ENCODE data around the gene TBX2.
A peak's percentile ranks its signal among the peaks of the same experiment; 100 is the strongest.

The TBX2 gene

GRCh38 chr17:61411261-61412142 is 11.9 kb downstream of the TBX2 start:
- Histone ChIP-seq H3K36me3 (no peaks in the 10 kb centered on the region), H3K27me3 (peaks cover 100% of the 10 kb centered on the region), H3K4me1 (ENCODE audit: control insufficient read depth in 1 of 2, insufficient read depth in 1 of 2, low read depth in 1 of 2, low read length in 1 of 2) (peaks cover 43 to 49% of the 10 kb centered on the region in 2 experiments), H3K9me3 (no peaks in the 10 kb centered on the region), H3K27ac (no peak overlapping the region), H3K4me3 (ENCODE audit: low read depth in 1 of 2, low read length in 1 of 2) (peak overlapping the region; percentile 57 to 69)
- TF ChIP-seq CTCF (IDR thresholded peaks at IDR 0.05): no peak

DNA sequence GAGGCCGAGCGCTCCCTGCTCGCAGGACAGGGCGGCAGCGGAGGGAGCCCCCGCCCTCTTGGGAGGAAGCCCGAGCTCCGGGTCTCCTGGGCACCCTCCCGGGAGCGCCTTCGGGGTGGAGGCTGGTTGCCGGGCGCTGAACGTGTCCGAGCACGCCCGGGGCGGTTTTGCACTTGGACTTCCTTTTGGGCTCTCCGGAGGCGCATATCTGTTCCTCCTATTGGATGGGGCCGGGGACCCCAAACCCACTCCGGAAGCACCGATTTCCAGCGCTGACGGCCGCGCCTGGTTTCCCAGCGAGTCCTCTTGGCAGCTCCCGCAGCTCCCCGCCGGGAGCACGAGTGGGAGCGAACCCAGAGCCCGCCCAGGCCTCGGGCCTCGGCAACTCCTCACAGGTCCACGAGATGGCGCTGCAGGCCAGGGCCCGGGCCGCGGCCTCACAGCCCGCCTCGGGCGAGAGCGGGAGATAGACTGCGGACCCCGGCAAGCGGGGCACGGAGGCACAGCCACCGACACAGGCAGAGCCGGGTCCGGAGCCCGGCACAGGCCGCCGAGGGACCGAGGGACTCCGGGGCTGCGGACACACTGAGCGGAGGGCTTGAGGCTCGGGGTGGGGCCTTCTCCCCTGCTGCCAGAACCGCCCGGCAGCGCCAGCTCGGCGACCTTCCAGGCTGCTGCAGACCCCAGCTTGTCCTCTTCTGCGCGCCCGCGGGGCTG is 12.7 kb downstream of the TBX2 start:
- H3K4me3 ChIP-seq (ENCODE audit: low read depth in 1 of 2, low read length in 1 of 2): peak overlapping the region; percentile 57 to 69
- H3K9me3 ChIP-seq: no peaks in the 10 kb centered on the region
- H3K36me3 ChIP-seq: no peaks in the 10 kb centered on the region
- H3K27ac ChIP-seq: no peak overlapping the region
- TF ChIP-seq CTCF (IDR thresholded peaks at IDR 0.05): peak; percentile 79
- H3K4me1 ChIP-seq (ENCODE audit: control insufficient read depth in 1 of 2, insufficient read depth in 1 of 2, low read depth in 1 of 2, low read length in 1 of 2): peaks cover 46 to 56% of the 10 kb centered on the region in 2 experiments
- H3K27me3 ChIP-seq: peaks cover 100% of the 10 kb centered on the region

DNA sequence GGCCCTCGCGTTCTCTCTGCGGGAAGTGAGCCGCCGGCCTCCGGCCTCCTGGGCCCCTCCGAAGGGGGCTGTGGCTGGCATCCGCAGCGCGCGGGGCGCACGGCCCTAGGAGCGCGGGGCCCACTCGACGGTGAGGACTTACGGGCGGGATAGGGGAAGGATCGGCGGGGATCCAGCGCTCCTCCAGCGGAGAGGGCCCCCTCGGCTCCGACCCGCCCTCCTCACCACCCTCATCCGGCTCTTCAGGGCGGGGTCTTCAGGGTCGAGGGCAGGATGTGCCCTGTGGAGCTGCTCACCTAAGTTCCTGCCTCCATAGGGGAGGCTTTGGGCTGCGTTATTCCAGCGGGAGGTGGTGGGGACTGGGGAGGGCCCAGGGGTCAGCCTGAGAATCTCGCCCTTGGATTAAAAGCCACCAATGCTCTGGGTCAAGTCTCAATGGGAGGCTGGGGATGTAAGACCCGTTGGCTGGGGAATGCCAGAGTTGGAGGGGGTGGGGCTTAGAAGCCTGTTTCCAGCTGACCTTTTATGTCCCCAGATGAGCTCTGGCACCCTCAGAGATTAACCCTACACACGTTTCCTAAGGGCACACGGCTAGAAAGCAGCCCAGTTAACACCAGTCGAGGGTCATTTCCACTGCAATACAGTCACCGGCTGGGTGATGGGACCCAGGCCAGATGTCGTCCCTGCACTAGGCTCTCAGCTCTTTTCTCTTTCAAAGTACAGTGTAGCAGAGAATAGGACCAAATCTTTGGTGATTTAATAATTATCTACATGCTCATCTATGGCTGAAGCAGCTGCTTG is 13.4 kb downstream of the TBX2 start:
- H3K9me3 ChIP-seq: no peaks in the 10 kb centered on the region
- peak overlapping the region; percentile 57 to 69 for H3K4me3 ChIP-seq (ENCODE audit: low read depth in 1 of 2, low read length in 1 of 2)
- H3K27ac ChIP-seq: no peak overlapping the region
- no peak for TF ChIP-seq CTCF (IDR thresholded peaks at IDR 0.05)
- H3K4me1 ChIP-seq (ENCODE audit: control insufficient read depth in 1 of 2, insufficient read depth in 1 of 2, low read depth in 1 of 2, low read length in 1 of 2): peaks cover 46 to 54% of the 10 kb centered on the region in 2 experiments
- H3K27me3 ChIP-seq: peaks cover 100% of the 10 kb centered on the region
- H3K36me3 ChIP-seq: no peaks in the 10 kb centered on the region

GRCh38 chr17:61413661-61414126 is 14.1 kb downstream of the TBX2 start:
- peaks cover 100% of the 10 kb centered on the region for H3K27me3 ChIP-seq
- no peak for TF ChIP-seq CTCF (IDR thresholded peaks at IDR 0.05)
- peaks cover 45 to 48% of the 10 kb centered on the region in 2 experiments for H3K4me1 ChIP-seq (ENCODE audit: control insufficient read depth in 1 of 2, insufficient read depth in 1 of 2, low read depth in 1 of 2, low read length in 1 of 2)
- H3K36me3 ChIP-seq: no peaks in the 10 kb centered on the region
- no peak overlapping the region for H3K27ac ChIP-seq
- no peak overlapping the region for H3K4me3 ChIP-seq (ENCODE audit: low read depth in 1 of 2, low read length in 1 of 2)
- no peaks in the 10 kb centered on the region for H3K9me3 ChIP-seq
